Measurements from ENCODE around the gene L1CAM. TPM values are rescaled to one million over a fixed set of nuclear protein-coding genes. Genes with fewer than 3 reads are reported as not detected.

The L1CAM gene
- total RNA-seq, 1 donor from 2014 or later: 1.6 TPM

DNA sequence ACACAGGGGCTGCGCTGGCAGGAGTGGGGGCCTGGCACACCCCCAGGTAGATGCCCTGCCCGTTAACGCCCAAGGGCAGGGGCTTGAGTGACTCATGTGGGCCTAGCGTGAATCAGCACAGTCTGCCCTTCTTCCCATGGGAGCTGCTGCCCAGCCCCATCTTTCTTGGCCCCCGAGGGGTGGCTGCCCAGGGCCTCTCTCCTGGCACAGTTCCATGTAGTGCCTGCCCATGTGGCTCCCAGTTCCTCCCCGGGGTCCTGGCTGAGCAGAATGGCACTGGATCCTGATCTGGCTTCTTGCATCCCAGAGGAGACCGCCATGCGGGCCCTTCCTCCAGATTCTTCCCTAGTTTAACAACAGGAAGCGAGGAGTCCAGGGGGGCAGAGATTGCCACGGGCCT lies 16.4 kb upstream of the L1CAM start:
- Mint-ChIP-seq H3K27ac (no peak overlapping the region), H3K4me3 (no peak overlapping the region), H3K4me1 (peaks cover 24% of the 10 kb centered on the region), H3K9me3 (no peaks in the 10 kb centered on the region), H3K27me3 (peaks cover 4% of the 10 kb centered on the region), H3K36me3 (ENCODE audit: low read depth) (peaks cover 2% of the 10 kb centered on the region)
- intact Hi-C loops (cut with micrococcal nuclease): no loop called here
- no peak for DNase-seq

DNA sequence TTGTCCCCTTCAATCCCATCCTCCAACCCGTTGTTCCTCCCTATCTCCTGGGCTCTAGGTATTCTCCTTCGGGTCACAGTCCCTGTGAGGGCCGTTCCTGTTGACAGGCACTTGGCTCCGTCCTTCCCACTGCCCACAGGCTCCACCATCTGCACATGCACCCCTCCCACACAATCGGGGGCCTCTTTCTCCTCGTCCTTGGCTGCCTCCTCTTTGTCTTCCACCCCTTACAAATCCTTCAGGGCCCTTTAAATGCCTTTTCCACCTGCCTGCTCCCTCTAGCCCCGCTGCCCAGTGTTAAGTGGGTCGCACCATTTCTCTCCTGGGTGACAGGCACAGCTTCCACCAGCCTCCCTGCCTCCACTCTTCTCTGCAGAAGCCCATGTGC lies 15.8 kb upstream of the L1CAM start:
- Mint-ChIP-seq H3K4me3 (peak overlapping the region; percentile 74), H3K27ac (peak overlapping the region; percentile 62), H3K27me3 (peaks cover 4% of the 10 kb centered on the region), H3K4me1 (peaks cover 24% of the 10 kb centered on the region), H3K9me3 (no peaks in the 10 kb centered on the region), H3K36me3 (ENCODE audit: low read depth) (peaks cover 2% of the 10 kb centered on the region)
- DNase-seq: no peak
- intact Hi-C loops (cut with micrococcal nuclease): no loop called here

DNA sequence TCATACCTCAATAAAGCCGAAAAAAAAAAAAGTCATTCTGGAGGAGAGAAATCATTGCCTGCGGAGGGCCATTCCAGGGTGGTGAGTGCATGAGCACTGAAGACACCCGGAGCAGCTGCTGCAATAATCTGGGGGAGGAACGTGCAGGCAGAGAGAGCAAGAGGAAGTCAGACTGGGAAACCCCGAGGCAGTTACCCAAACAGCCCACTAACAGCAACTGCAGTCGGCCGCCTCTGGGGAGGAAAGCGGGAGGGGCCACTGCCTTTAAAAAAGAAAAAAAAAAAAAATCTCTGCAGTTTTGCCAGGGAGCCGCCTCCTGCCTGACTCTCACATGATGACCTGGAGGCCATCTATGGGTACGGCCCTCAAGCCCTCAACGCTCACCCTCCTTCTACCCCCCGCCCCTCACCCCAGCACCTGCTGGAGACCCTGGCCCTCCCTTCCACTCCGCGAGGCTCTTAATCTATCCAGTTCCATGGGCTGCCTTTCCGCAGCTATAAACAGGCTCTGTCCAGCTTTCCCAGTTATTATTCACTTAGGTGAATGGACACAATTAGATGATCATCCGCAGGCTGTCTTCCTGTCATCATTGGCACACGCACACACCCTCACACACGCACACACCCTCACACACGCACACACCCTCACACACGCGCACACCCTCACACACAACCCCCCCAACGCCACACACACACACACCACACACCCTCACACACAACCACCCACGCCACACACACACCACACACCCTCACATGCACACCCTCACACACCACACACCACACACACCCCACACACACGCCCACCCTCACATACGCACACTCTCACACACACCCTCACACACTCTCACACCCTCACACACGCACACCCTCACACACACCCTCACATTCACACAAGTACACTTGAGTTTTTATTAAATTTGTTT lies 15.1 kb upstream of the L1CAM start:
- peak overlapping the region; percentile 74 for H3K4me3 Mint-ChIP-seq
- peak; percentile 88 for DNase-seq
- peaks cover 26% of the 10 kb centered on the region for H3K4me1 Mint-ChIP-seq
- peaks cover 2% of the 10 kb centered on the region for H3K36me3 Mint-ChIP-seq (ENCODE audit: low read depth)
- intact Hi-C loops (cut with micrococcal nuclease): no loop called here
- H3K27me3 Mint-ChIP-seq: peaks cover 4% of the 10 kb centered on the region
- no peaks in the 10 kb centered on the region for H3K9me3 Mint-ChIP-seq
- peak overlapping the region; percentile 82 for H3K27ac Mint-ChIP-seq

DNA sequence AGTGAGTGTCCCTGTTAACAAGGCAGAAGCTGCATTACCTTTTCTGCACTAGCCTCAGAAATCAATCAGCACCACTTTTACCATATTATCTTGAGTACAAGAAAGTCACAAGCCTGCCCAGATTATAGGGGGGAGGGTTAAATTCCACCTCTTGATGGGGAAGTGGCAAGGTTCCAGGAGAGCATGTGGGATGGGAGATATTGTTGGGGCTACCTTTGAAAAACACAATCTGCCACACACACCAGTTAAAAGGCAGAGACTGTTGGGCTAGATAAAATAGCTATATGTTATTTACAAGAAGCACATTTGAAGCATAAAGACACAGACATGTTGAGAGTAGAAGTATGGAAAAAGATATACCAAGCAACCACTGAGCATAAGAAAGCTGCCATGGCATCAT lies 11.9 kb upstream of the L1CAM start:
- DNase-seq: no peak
- Mint-ChIP-seq H3K9me3 (no peaks in the 10 kb centered on the region), H3K27ac (no peak overlapping the region), H3K4me3 (no peak overlapping the region), H3K4me1 (peaks cover 17% of the 10 kb centered on the region), H3K36me3 (ENCODE audit: low read depth) (no peaks in the 10 kb centered on the region), H3K27me3 (peaks cover 6% of the 10 kb centered on the region)
- intact Hi-C loops (cut with micrococcal nuclease): no loop called here

DNA sequence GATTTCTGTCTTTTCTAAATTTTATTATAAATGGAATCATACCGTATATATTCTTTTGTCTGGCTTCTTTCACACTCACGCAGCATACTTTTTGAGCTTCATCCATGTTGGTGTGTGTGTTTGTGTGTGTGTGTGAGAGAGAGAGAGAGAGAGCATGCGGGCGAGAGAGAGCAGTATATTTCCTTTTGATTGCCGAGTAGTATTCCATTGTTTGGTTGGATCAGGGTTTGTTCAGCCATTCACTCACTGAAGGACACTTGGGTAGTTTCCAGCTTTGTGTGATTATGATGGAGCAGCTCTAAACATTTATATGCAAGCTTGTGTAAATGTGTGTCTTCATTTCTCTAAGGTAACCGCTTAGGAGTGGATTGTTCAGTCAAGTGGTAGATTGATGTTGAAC lies 3.1 kb upstream of the L1CAM start:
- Mint-ChIP-seq H3K4me3 (no peak overlapping the region), H3K9me3 (no peaks in the 10 kb centered on the region), H3K27ac (no peak overlapping the region), H3K27me3 (peaks cover 28% of the 10 kb centered on the region), H3K36me3 (ENCODE audit: low read depth) (no peaks in the 10 kb centered on the region), H3K4me1 (no peaks in the 10 kb centered on the region)
- intact Hi-C loops (cut with micrococcal nuclease): no loop called here
- DNase-seq: no peak

DNA sequence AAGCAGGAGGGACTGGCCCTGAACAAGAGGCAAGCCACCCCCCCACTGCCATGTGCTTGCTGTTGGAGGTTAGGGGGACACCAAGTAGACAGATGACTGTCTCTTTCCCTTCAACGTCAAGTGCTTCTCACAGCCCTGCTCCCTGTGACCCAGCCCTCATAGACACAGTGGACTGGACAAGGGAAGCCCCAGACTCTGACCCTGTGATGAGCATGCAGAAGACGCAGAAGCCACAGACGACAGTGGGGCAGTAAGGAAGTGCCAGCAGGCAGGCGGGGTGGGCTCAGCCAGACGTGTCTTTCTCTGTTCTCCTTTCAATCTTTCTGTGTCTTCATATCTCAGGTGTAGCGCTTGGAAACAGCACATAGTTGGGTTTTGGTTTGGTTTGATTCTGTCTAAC lies 2.4 kb upstream of the L1CAM start:
- intact Hi-C loops (cut with micrococcal nuclease): no loop called here
- no peaks in the 10 kb centered on the region for H3K4me1 Mint-ChIP-seq
- H3K27ac Mint-ChIP-seq: no peak overlapping the region
- no peak for DNase-seq
- H3K36me3 Mint-ChIP-seq (ENCODE audit: low read depth): no peaks in the 10 kb centered on the region
- H3K9me3 Mint-ChIP-seq: no peaks in the 10 kb centered on the region
- no peak overlapping the region for H3K4me3 Mint-ChIP-seq
- H3K27me3 Mint-ChIP-seq: peaks cover 27% of the 10 kb centered on the region

DNA sequence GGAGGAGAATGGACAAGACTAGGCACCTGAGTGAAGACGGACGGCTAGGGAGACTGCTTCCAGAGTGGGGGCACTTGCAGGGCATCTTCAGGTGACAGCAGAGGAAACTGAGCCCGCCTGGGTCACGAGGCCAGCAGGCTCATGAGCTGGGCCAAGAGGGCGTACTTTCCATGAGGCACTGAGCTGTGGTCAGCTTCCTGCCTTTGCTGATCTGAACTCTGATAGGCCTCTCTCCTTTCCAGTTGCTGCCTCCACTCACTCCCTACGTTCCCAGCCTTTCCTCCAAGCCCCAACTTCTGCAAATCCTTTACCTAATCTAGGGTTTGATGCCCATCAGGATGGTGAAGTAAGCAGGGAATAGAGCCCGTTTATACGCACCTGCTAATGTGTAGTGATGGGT lies 1.4 kb upstream of the L1CAM start:
- peaks cover 27% of the 10 kb centered on the region for H3K27me3 Mint-ChIP-seq
- H3K4me3 Mint-ChIP-seq: peak overlapping the region; percentile 30
- intact Hi-C loops (cut with micrococcal nuclease): no loop called here
- no peak overlapping the region for H3K27ac Mint-ChIP-seq
- H3K9me3 Mint-ChIP-seq: no peaks in the 10 kb centered on the region
- no peak for DNase-seq
- H3K4me1 Mint-ChIP-seq: no peaks in the 10 kb centered on the region
- H3K36me3 Mint-ChIP-seq (ENCODE audit: low read depth): no peaks in the 10 kb centered on the region

GRCh38 chrX:153886915-153887314 lies 942 bp upstream of the L1CAM start:
- peak overlapping the region; percentile 51 for H3K4me3 Mint-ChIP-seq
- intact Hi-C loops (cut with micrococcal nuclease): no loop called here

DNA sequence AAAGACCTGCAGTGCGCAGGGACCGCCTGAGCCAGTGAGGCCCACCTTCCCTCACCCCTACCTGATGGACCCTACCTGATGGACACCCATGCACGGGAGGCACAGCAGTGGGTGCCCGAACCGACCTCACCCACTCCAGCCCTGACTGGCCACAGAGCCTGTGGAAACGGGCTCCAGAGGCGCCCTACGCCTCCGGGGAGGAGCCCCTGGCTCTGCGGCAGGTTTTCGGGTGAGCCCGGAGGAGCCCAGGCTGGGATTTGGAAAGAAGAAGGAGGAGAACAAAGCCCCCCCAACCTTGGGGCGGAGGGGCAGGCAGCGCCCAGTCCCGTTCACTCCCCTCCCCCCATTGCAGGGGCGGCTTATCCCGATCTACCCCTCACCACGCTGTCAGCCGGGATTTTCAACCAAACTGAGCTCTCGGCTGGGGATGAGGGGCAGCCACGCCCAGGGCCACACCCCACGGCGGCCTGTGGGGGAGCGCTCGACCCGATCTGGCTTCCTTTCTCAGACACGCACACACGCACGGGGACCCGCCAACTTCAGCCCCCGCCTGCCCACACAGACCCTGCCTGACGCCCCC lies 675 bp downstream of the L1CAM start:
- Mint-ChIP-seq H3K36me3 (ENCODE audit: low read depth) (no peaks in the 10 kb centered on the region), H3K9me3 (no peaks in the 10 kb centered on the region), H3K27me3 (peaks cover 26% of the 10 kb centered on the region), H3K27ac (no peak overlapping the region), H3K4me3 (peak overlapping the region; percentile 57), H3K4me1 (peaks cover 2% of the 10 kb centered on the region)
- intact Hi-C loops (cut with micrococcal nuclease): no loop called here
- DNase-seq: peak; percentile 66

More at GRCh38 chrX:153886915-153887314, 942 bp upstream of the L1CAM start:
- Mint-ChIP-seq H3K4me1 (peaks cover 2% of the 10 kb centered on the region), H3K9me3 (no peaks in the 10 kb centered on the region), H3K27me3 (peaks cover 26% of the 10 kb centered on the region), H3K27ac (no peak overlapping the region), H3K36me3 (ENCODE audit: low read depth) (no peaks in the 10 kb centered on the region)
- no peak for DNase-seq

- no peak for DNase-seq
- H3K4me3 Mint-ChIP-seq: peak overlapping the region; percentile 40
These were observed 1.4 kb downstream of the L1CAM start for GRCh38 chrX:153884590-153884989.

DNA sequence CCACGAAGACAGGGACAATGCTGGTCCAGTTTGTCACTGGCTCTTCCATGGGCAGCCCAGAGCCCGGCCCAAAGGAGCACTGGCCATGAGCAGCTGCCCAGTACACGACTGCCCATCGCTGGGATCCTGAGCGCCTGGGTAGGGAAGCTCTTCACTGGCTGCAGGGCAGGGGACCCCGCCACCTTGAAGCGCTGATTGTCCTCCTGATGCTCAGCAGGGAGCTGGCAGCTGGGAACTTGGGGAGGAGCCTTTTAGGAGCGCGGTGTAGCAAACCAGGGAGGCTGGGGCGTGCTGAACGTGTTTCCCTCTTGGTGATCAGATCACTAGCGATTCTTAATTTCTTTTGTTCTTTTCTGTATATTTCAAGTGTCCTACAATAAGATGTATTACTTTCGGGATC lies 1.8 kb downstream of the L1CAM start:
- peaks cover 23% of the 10 kb centered on the region for H3K27me3 Mint-ChIP-seq
- no peak overlapping the region for H3K27ac Mint-ChIP-seq
- no peaks in the 10 kb centered on the region for H3K9me3 Mint-ChIP-seq
- H3K36me3 Mint-ChIP-seq (ENCODE audit: low read depth): no peaks in the 10 kb centered on the region
- peak overlapping the region; percentile 40 for H3K4me3 Mint-ChIP-seq
- intact Hi-C loops (cut with micrococcal nuclease): no loop called here
- H3K4me1 Mint-ChIP-seq: peaks cover 7% of the 10 kb centered on the region
- DNase-seq: no peak

More at GRCh38 chrX:153884590-153884989, 1.4 kb downstream of the L1CAM start:
- H3K27me3 Mint-ChIP-seq: peaks cover 24% of the 10 kb centered on the region
- H3K4me1 Mint-ChIP-seq: peaks cover 3% of the 10 kb centered on the region
- no peaks in the 10 kb centered on the region for H3K9me3 Mint-ChIP-seq
- no peaks in the 10 kb centered on the region for H3K36me3 Mint-ChIP-seq (ENCODE audit: low read depth)
- intact Hi-C loops (cut with micrococcal nuclease): no loop called here
- no peak overlapping the region for H3K27ac Mint-ChIP-seq

DNA sequence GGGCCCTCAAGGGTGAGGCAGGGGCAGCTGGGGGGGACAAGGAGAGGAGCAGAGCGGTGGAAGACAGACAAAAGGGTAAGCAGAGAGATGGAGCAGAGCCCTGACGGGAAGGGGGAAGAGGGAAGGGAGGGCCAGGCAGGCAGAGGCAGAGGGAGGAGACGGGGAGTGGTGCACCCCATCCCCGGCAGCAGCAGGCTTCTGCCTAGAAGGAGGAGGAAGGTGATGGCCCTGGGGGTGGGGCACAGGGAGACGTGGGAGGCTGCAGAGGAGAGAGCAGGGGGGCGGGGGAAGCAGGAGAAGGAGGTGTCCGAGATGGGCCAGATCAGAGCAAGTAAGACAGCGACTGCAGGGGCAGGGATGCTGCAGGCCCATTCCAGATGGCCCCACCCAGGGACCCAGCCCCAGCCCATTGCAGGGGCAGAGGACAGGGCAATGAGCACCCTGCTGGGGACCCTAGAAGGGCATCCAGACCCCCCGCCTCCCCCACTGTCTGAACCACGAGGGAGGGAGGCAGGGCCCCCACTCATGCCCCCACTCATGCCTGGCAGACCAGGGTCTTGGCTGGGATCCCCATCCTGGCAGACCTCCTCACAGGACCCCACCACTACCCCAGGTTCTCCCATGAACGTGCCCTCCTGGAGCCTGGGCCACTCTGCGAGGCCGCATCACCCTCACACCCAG lies 2.7 kb downstream of the L1CAM start:
- Mint-ChIP-seq H3K27ac (no peak overlapping the region), H3K9me3 (no peaks in the 10 kb centered on the region), H3K4me3 (no peak overlapping the region), H3K36me3 (ENCODE audit: low read depth) (no peaks in the 10 kb centered on the region), H3K4me1 (peaks cover 14% of the 10 kb centered on the region), H3K27me3 (peaks cover 21% of the 10 kb centered on the region)
- intact Hi-C loops (cut with micrococcal nuclease): no loop called here
- DNase-seq: no peak

DNA sequence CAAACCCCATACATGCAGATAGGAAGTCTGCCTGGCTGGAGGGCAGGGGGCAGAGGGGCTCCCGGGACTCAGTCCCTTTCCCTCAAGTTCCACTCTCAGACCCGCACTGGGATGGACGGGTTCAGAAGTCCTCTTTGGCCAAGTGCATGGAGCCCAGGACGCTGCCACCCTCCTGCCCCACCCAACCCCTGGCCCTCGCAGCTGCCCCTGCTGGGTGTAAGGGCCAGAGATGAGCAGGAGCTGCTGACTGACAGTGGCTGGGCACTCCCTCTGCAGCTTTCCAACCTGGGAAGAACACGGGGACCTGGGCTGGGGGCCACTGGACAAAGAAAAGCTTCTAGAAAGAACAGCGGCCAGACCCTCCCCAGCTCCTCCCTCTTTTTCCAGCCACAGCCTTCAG lies 3.4 kb downstream of the L1CAM start:
- DNase-seq: no peak
- no peaks in the 10 kb centered on the region for H3K36me3 Mint-ChIP-seq (ENCODE audit: low read depth)
- no peak overlapping the region for H3K27ac Mint-ChIP-seq
- H3K27me3 Mint-ChIP-seq: peaks cover 15% of the 10 kb centered on the region
- H3K4me3 Mint-ChIP-seq: no peak overlapping the region
- H3K9me3 Mint-ChIP-seq: no peaks in the 10 kb centered on the region
- peaks cover 20% of the 10 kb centered on the region for H3K4me1 Mint-ChIP-seq
- intact Hi-C loops (cut with micrococcal nuclease): no loop called here

- Mint-ChIP-seq H3K27me3 (peaks cover 13% of the 10 kb centered on the region), H3K4me1 (peaks cover 20% of the 10 kb centered on the region), H3K36me3 (ENCODE audit: low read depth) (no peaks in the 10 kb centered on the region), H3K4me3 (no peak overlapping the region), H3K27ac (no peak overlapping the region), H3K9me3 (no peaks in the 10 kb centered on the region)
- intact Hi-C loops (cut with micrococcal nuclease): no loop called here
- no peak for DNase-seq
These were observed 3.9 kb downstream of the L1CAM start for GRCh38 chrX:153882086-153882498.

Measured in activated CD4-positive, alpha-beta T cell treated with anti-CD3 and anti-CD28 coated beads, Interleukin-2, amount 10 ng/mL, durations not matched to agents 24 days and 14 days (primary cell).